ENCODE results near the gene IZUMO1R.
"Not testable (repeated sequence)": the region's sequence is repeated elsewhere in the genome, so short reads cannot be mapped to it uniquely, and the experiment has no call there.

Gene IZUMO1R

GRCh38 chr11:94303966-94304958 is at the start of gene IZUMO1R:
Gene IZUMO1R, plus strand, starts transcription at chr11:94304580. Its CDS starts 1,057 bp downstream, at chr11:94305637.
- DNase-seq: no peak

DNA sequence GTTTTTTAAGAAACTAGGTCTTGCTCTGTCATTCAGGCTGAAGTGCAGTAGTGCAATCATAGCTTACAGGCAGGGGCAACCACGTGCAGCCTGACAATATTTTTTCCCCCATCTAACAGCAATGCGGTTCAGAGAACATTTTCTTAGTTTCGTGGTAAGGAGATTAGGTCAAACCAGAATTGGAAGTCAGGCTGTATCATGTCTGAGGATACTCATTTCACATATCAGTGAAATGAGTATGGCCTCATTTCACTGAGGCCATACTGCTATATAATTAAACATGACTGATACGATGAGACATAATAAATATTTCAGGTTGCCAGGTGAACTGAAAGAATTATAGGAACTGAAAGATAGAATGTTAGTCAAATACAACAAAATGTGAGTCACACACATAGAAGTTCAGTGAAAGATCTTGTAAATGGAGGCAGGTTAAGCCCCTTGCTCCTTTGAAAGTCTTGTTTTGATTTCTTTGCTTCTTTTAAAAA is 32.5 kb upstream of the IZUMO1R start:
- DNase-seq: no peak

DNA sequence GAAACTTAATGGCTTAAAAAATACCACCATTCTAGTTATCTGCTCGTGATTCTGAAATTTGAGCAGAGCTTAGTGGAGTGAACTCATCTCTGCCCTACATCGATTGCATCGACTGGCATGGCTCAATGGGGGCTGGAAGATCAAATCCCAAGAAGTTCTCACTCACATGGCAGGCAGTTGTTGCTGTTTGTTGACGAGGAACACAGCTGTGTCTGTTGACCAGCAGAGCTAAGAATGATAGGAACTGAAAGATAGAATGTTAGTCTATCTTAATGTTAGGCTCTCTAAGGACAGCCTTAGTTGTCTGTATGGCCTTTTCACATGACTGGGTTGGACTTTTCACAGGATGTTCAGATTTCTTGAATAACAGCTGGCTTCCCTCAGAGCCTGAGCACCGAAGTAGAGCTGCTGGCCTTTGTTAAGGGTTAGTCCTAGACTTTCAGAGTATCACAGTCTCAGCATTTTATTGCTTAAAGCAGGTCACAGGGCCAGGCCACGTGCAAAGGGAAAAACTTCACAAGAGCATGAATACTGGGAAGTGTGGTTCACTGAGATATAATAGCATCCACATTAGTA is 31.6 kb upstream of the IZUMO1R start:
- no peak for DNase-seq

DNA sequence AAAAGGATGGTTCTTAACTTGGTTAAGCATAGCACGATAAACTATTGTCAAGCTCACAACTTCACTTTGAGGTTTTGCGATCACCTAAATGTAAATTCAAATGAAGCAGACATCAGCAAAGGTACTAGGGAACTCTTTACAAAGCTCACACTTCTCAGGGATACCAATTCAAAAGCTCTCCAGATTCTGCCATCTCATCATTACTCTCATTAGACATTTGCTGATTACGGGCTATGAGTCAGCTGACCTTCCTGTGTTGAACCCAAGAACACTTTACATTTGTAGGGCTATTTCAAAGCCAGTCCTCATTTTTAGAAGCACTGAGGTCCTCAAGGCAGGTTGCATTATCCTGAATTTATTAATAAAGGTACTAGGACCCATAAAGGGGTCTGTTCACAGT is 28.4 kb upstream of the IZUMO1R start:
- no peak for DNase-seq

- no peak for DNase-seq
These were observed 27.4 kb upstream of the IZUMO1R start for GRCh38 chr11:94276943-94277342.

DNA sequence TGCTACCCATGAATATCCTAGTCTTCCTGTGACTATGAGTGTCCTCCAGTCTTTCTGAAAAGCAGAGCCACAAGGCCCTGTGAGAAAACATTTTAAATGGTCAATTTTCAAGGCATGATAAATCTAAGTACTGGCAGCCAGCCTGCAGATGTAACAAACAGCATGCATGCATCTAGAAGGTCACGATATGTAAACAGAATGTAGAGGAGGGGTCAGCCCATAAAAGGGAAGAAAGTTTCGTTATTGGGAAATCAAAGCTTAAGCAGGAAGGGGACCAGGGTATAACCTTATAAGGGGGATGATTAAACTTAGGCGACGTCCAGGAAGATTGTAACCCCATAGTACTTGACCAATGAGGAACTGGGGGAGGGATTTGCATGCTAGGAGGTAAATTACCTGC is 26.2 kb upstream of the IZUMO1R start:
- DNase-seq: not testable (repeated sequence)

GRCh38 chr11:94279996-94280395 is 24.4 kb upstream of the IZUMO1R start:
- DNase-seq: no peak

- no peak for DNase-seq
These were observed 23.1 kb upstream of the IZUMO1R start for GRCh38 chr11:94281324-94281723.

GRCh38 chr11:94283678-94284077 is 20.7 kb upstream of the IZUMO1R start:
- DNase-seq: no peak

DNA sequence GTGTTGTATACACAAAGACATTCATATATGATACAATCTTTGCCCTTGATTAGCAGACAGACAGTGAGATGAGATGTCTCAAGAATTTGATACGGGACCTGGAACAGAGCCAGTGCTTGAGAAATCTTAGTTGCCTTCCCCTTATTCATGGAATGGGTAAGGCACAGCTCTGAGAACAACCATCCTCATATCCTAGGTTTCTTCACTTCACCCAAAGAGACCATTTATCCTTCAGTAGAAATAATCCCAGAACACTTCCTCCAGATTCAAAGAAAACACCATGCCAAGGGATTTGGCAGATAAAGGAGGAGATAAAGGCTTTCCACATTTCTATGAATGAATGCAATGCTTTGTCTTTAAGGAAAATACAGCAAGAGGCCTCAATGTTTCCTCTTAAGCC is 8.8 kb upstream of the IZUMO1R start:
- DNase-seq: no peak

- no peak for DNase-seq
These were observed 6.3 kb upstream of the IZUMO1R start for GRCh38 chr11:94297985-94298576.

- DNase-seq: no peak
These were observed 1.6 kb upstream of the IZUMO1R start for GRCh38 chr11:94302776-94303175.

GRCh38 chr11:94305146-94305545 is 766 bp downstream of the IZUMO1R start:
- DNase-seq: no peak

DNA sequence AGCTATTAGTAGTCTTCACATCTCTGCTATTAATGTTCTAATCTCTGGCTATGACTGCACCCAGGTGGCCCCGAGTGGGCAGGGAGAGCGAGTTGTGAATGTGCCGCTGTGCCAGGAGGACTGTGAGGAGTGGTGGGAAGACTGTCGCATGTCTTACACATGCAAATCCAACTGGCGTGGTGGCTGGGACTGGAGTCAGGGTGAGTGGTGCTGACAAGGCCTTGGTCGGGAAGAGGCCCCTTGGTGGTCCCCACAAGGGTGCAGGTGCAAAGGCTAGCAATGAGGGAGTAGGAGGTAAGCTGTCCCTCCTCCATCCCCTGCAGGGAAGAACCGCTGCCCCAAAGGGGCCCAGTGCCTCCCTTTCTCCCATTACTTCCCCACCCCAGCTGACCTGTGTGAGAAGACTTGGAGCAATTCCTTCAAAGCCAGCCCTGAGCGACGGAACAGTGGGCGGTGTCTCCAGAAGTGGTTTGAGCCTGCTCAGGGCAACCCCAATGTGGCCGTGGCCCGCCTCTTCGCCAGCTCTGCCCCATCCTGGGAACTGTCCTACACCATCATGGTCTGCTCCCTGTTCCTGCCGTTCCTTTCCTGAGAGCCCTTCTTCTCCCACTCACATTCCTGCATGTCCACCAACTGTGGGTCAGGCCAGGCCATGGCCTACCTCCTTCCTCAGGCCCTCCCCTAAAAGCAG is 2.9 kb downstream of the IZUMO1R start:
- DNase-seq: no peak

GRCh38 chr11:94308024-94308423 is 3.6 kb downstream of the IZUMO1R start:
- no peak for DNase-seq

DNA sequence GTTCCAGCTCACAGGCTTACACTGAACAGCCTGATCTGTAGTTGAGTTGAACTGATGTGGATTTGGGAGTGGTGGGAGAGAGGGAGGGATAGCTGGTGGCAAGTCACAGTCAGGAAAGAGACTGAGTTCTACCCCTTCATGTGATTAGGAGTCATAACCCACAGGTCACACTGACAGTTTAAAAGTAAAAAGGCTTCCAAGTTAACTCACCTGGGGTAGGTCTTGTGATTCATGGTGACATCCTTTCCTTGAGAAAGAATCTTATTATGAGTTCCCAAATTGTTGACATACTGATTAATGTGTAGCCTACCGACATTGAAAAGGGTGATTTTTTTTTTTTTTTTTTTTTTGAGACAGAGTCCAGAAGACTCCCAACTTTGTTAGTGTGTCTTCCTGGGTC is 5.4 kb downstream of the IZUMO1R start:
- no peak for DNase-seq

DNA sequence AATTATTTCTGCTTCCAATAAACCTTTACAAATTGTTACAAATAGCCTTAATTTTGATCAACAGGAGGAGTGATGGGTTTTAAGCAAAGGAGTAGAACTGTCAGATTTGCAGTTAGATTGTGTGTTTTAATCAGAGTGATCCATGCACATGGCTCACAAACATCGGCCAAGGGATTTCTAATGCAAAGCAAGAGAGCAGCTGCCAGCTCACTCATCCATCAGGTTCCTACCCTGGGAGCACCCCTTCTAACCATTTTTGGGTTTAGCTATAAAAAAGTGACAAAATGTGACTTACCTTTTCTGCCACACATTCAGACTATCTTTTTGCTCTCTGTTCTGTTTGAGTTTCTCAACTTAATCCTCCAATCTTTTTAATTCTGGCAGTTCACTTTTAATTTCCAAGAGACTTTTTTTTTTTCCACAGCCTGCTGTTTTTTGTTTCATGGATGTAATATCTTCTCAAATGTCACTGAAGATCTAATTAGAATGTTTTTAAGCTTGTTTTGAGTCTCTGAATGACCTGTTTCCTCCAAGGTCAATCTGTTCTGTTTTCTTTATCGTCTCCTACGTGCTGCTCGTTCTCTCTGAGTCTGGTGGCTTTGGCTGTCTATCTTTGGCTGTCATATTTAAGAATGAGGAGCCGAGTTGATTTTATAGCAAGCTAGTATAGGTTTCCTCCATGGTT is 6.0 kb downstream of the IZUMO1R start:
- no peak for DNase-seq

GRCh38 chr11:94312339-94312738 is 8.0 kb downstream of the IZUMO1R start:
- DNase-seq: no peak

GRCh38 chr11:94314064-94314463 is 9.7 kb downstream of the IZUMO1R start:
- no peak for DNase-seq

DNA sequence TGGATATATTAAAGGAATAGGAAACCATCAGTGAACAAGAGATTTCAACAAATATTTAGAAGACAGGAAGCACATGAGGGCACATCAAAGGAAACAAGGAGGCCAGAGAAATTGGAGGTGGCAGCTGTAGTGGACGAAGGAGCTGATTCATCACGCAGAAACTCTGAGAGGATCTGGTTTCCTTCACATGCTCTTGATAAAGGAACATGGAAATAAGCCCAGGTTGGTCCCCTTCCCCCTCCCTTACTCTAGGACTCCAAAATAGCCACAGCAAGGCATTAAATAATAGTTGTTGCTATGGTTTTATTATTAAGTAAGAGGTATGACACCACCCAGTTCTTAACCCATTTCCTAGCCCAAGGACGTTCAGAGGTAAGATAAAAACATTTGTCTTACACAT is 11.3 kb downstream of the IZUMO1R start:
- DNase-seq: no peak

DNA sequence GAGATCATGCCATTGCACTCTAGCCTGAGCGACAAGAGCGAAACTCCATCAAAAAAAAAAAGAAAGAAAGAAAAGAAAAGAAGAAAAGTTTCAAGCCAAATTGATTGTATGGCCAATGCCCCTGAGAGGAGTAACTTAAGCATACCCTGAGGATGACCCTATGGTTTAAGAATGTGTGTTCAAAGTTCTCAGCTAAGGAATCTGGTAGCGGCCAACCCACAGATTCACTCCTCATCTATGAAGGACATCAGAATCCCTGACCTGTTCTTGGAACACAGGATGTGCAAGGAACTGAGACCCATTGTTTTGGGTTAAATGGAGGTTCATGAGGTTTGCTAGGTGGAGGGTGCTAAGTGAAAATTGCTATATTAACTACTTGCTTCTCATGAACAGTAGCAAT is 18.1 kb downstream of the IZUMO1R start:
- no peak for DNase-seq

DNA sequence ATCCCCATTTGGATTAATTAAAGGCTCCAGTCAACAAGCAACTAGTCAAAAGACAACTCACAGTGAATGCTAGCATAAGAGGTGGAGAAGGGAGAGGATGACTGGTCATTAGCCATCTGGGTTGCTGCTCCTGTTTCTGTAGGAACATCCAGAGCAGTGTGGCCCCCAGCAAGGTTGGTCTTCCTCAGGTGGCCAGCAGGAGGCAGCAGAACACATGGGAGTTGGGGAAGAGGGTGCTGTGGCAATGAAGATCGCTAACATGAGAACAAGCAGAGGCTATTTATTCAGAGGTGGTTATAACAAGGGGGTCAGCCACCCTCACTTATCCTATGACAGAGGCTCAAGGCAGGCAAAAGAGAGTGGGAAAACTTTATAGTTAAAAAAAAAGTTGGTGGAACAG is 21.3 kb downstream of the IZUMO1R start:
- DNase-seq: no peak

- DNase-seq: no peak
These were observed 22.6 kb downstream of the IZUMO1R start for GRCh38 chr11:94326947-94327346.

Measured in NCI-H2081 treated with DMSO at 0.1 percent for 48 hours (cell line).